K562 (cell line): ENCODE results near the gene FAM177B. TPM values are rescaled to one million over a fixed set of nuclear protein-coding genes. Genes with fewer than 3 reads are reported as not detected.

Experiments used
- ASH1L ChIP-seq: fragments of 450-650 bp; IDR thresholded peaks from 2 replicates; pipeline ENCODE4 v1.6.1; 2018; ENCODE audit warnings: borderline replicate concordance, mild to moderate bottlenecking, low read depth; ENCODE audit not compliant: partially characterized antibody
- BRD9 ChIP-seq: fragments of 450-650 bp; IDR thresholded peaks from 2 replicates; pipeline ENCODE4 v1.6.1; 2018; ENCODE audit warnings: low read depth; ENCODE audit not compliant: partially characterized antibody
- CREB1 ChIP-seq, 2 experiments: sonication (generic) in 1 of 2; formaldehyde crosslinking in 1 of 2; IDR thresholded peaks; 2 replicates each; pipeline versions ENCODE4 v1.6.1 to v1.8.0; 2012 to 2022; ENCODE audit warnings: inconsistent platforms in 1 of 2, mild to moderate bottlenecking in 1 of 2, missing genetic modification reagents in 1 of 2, moderate library complexity in 1 of 2
- ELF2 ChIP-seq: fragments of 250-450 bp; sonication (Bioruptor Pico); IDR thresholded peaks from 2 replicates; pipeline ENCODE4 v1.5.0; 2021; ENCODE audit warnings: mild to moderate bottlenecking
- HDAC2 ChIP-seq: fragments of 450-650 bp; IDR thresholded peaks from 2 replicates; pipeline ENCODE4 v1.6.1; 2016; ENCODE audit warnings: mild to moderate bottlenecking
- HMGN3 ChIP-seq: IDR thresholded peaks from 2 replicates; pipeline ENCODE4 v1.6.1; 2011; ENCODE audit warnings: borderline replicate concordance, low read depth, mild to moderate bottlenecking, mixed read lengths, low read length; ENCODE audit not compliant: insufficient read length; ENCODE audit errors: extremely low read depth
- MCM5 ChIP-seq: fragments of 450-650 bp; IDR thresholded peaks from 2 replicates; pipeline ENCODE4 v1.6.1; 2016; ENCODE audit warnings: low read depth
- PTTG1 ChIP-seq: fragments of 450-650 bp; IDR thresholded peaks from 2 replicates; pipeline ENCODE4 v1.6.1; 2016; ENCODE audit warnings: low read depth, mild to moderate bottlenecking, missing genetic modification characterization, missing compliant biosample characterization
- RAD21 ChIP-seq, 2 experiments: fragments of 250-450 bp in 1 of 2; fragments of 450-650 bp in 1 of 2; sonication (Bioruptor Pico) in 1 of 2; formaldehyde crosslinking in 1 of 2; IDR thresholded peaks in 1 of 2; conservative IDR thresholded peaks in 1 of 2; 2 replicates each; pipeline versions ENCODE4 v1.4.0 to v1.8.0; 2020 to 2022; ENCODE audit warnings: mild to moderate bottlenecking in 2 of 2, moderate library complexity in 1 of 2
- SLC30A9 ChIP-seq: fragments of 250-450 bp; sonication (Bioruptor Pico); IDR thresholded peaks from 2 replicates; pipeline ENCODE4 v1.8.0; 2022; ENCODE audit warnings: mild to moderate bottlenecking, moderate library complexity
- SRSF1 ChIP-seq: fragments of 200-400 bp; formaldehyde crosslinking; IDR thresholded peaks from 2 replicates; pipeline ENCODE4 v1.6.1; 2017; ENCODE audit warnings: mild to moderate bottlenecking, low read depth, low read length, moderate library complexity
- TCFL5 ChIP-seq: fragments of 250-450 bp; sonication (Bioruptor Pico); conservative IDR thresholded peaks from 2 replicates; pipeline ENCODE4 v1.6.1; 2021; ENCODE audit warnings: mild to moderate bottlenecking, moderate library complexity, matching md5 sums
- U2AF2 ChIP-seq: fragments of 200-400 bp; formaldehyde crosslinking; optimal IDR thresholded peaks from 2 replicates; pipeline ENCODE3; 2017; ENCODE audit warnings: low read depth, mild to moderate bottlenecking, low read length
- ZNF239 ChIP-seq: fragments of 250-450 bp; sonication (Bioruptor Pico); IDR thresholded peaks from 2 replicates; pipeline ENCODE4 v1.4.0; 2020; ENCODE audit warnings: mild to moderate bottlenecking
- polyA plus RNA-seq, 8 experiments: library from polyadenylated mRNA; depleted of rRNA in 4 of 8; stranded (reverse) in 5 of 8; unstranded in 3 of 8; fragments of >200 nt; fragmentation: Nextera tagmentation in 2 of 8; fragmentation: Illumina TruSeq in 1 of 8; extraction: Ambion mirVana in 2 of 8; extraction: Trizol in 1 of 8; gene quantifications; 2 replicates each; pipeline versions ENCODE4 v1.2.1 to v1.2.3, GENCODE V29; 2011 to 2014; ENCODE audit warnings: inconsistent platforms in 1 of 8, missing spikeins in 1 of 8
- total RNA-seq, 7 experiments: library from RNA; depleted of rRNA in 6 of 7; stranded (reverse); fragments of >200 nt in 6 of 7; fragmentation: Illumina TruSeq in 2 of 7; extraction: Trizol in 2 of 7; gene quantifications; 2 replicates each; pipeline versions ENCODE4 v1.2.1 to v1.2.3, GENCODE V29; 2011 to 2021; ENCODE audit warnings: low replicate concordance in 1 of 7
- TF ChIP-seq, protein P1 (sequence below): sonication (generic); formaldehyde crosslinking; IDR thresholded peaks from 2 replicates; pipeline ENCODE4 v1.8.0; 2023; ENCODE audit warnings: missing genetic modification reagents, mild to moderate bottlenecking, borderline replicate concordance
- TF ChIP-seq, protein P2 (sequence below): fragments of 450-650 bp; IDR thresholded peaks from one replicate; pipeline ENCODE4 v1.6.1; 2018; ENCODE audit warnings: mild to moderate bottlenecking, moderate library complexity; ENCODE audit not compliant: partially characterized antibody

FAM177B gene
- total and polyA plus RNA-seq, 9 of the 15 experiments (the other 6 are each of a cell fraction or from before 2014, with no cell fraction given), result not detected

DNA sequence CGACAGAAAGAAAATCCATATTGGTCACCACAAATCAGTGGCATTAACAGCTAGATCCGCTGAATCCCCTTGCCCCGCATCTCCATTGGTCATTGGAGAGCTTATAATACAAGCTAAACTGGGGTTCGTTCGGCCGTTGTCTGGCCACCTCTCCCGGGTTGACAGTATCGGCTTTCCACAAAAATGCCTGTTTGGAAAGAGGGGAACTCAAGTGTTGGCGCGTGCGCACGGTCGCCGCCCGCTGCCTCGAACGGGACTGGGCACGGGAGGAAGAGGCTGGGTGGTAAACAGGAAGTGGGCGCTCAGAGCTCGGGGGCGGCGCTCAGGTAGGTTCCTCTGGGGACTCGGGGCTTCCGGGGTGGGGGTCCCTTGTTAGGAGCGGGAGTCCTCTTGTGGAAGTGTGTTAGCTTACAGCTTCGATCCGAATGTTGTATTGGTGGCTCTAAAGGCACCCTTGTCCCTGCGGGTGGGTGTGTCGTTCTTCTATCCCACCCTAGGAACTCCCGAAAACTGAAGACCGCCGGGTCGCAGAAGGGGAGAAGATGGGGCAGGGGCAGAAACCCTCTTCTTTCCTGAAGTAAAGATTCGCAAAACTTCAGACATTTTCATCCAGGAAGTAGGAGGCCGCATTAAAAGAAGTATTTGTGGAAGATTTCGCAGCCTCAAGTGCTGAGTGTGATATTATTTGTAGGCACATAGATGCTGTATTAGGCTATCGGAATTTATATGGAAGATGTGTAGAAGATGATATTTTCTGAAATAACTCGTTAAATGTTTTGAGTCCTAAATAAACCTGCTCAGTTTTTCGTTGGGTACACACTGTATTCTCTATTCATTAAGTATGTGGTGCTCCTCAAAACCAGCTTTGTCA lies 23.7 kb upstream of the FAM177B start (continued):
- TF ChIP-seq HMGN3 (peak; percentile 65), SRSF1 (no peak), ELF2 (peak; percentile 84), ZNF239 (CRISPR knock-in tag) (no peak), RAD21 (CRISPR knock-in tag; conservative IDR thresholded peaks at IDR 0.05 in 1 of 2, IDR thresholded peaks at IDR 0.05 in 1 of 2) (no peak), BRD9 (no peak), U2AF2 (no peak), ASH1L (no peak), TCFL5 (CRISPR knock-in tag) (no peak), MCM5 (no peak), PTTG1 (tag) (no peak), HDAC2 (no peak), SLC30A9 (no peak), CREB1 (IDR thresholded peaks at IDR 0.05) (no peak), CREB1 (CRISPR knock-in tag; IDR thresholded peaks at IDR 0.05) (no peak)
- TF ChIP-seq, protein P1, sequence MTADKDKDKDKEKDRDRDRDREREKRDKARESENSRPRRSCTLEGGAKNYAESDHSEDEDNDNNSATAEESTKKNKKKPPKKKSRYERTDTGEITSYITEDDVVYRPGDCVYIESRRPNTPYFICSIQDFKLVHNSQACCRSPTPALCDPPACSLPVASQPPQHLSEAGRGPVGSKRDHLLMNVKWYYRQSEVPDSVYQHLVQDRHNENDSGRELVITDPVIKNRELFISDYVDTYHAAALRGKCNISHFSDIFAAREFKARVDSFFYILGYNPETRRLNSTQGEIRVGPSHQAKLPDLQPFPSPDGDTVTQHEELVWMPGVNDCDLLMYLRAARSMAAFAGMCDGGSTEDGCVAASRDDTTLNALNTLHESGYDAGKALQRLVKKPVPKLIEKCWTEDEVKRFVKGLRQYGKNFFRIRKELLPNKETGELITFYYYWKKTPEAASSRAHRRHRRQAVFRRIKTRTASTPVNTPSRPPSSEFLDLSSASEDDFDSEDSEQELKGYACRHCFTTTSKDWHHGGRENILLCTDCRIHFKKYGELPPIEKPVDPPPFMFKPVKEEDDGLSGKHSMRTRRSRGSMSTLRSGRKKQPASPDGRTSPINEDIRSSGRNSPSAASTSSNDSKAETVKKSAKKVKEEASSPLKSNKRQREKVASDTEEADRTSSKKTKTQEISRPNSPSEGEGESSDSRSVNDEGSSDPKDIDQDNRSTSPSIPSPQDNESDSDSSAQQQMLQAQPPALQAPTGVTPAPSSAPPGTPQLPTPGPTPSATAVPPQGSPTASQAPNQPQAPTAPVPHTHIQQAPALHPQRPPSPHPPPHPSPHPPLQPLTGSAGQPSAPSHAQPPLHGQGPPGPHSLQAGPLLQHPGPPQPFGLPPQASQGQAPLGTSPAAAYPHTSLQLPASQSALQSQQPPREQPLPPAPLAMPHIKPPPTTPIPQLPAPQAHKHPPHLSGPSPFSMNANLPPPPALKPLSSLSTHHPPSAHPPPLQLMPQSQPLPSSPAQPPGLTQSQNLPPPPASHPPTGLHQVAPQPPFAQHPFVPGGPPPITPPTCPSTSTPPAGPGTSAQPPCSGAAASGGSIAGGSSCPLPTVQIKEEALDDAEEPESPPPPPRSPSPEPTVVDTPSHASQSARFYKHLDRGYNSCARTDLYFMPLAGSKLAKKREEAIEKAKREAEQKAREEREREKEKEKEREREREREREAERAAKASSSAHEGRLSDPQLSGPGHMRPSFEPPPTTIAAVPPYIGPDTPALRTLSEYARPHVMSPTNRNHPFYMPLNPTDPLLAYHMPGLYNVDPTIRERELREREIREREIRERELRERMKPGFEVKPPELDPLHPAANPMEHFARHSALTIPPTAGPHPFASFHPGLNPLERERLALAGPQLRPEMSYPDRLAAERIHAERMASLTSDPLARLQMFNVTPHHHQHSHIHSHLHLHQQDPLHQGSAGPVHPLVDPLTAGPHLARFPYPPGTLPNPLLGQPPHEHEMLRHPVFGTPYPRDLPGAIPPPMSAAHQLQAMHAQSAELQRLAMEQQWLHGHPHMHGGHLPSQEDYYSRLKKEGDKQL (CRISPR knock-in tag), result no peak
- TF ChIP-seq, protein P2, sequence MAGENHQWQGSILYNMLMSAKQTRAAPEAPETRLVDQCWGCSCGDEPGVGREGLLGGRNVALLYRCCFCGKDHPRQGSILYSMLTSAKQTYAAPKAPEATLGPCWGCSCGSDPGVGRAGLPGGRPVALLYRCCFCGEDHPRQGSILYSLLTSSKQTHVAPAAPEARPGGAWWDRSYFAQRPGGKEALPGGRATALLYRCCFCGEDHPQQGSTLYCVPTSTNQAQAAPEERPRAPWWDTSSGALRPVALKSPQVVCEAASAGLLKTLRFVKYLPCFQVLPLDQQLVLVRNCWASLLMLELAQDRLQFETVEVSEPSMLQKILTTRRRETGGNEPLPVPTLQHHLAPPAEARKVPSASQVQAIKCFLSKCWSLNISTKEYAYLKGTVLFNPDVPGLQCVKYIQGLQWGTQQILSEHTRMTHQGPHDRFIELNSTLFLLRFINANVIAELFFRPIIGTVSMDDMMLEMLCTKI, result no peak
